ENCODE data around the gene SCRN3.
"Not testable (repeated sequence)": the region's sequence is repeated elsewhere in the genome, so short reads cannot be mapped to it uniquely, and the experiment has no call there.

Gene SCRN3

GRCh38 chr2:174395284-174395968, at the start of gene SCRN3:
SCRN3 (plus strand) TSS chr2:174395730; CDS start chr2:174398284, 2,554 bp downstream.
- peak; percentile 54 to 78 (median 64) for DNase-seq

GRCh38 chr2:174350018-174350417, 45.5 kb upstream of the SCRN3 start:
- DNase-seq = peak in 1 of 3 experiments; percentile 1

- no peak for DNase-seq
Observed at GRCh38 chr2:174350593-174351181, 44.8 kb upstream of the SCRN3 start.

- DNase-seq = no peak
Observed at GRCh38 chr2:174353004-174353403, 42.5 kb upstream of the SCRN3 start.

- no peak for DNase-seq
Observed at GRCh38 chr2:174356347-174356746, 39.2 kb upstream of the SCRN3 start.

- not testable (repeated sequence) for DNase-seq
Observed at GRCh38 chr2:174359663-174360062, 35.9 kb upstream of the SCRN3 start.

GRCh38 chr2:174362949-174363348, 32.6 kb upstream of the SCRN3 start:
- no peak for DNase-seq

GRCh38 chr2:174363492-174364225, 31.9 kb upstream of the SCRN3 start:
- not testable (repeated sequence) for DNase-seq

GRCh38 chr2:174364628-174365027, 30.9 kb upstream of the SCRN3 start:
- DNase-seq = no peak

- no peak for DNase-seq
Observed at GRCh38 chr2:174365571-174365970, 30.0 kb upstream of the SCRN3 start.

- no peak for DNase-seq
Observed at GRCh38 chr2:174368691-174369090, 26.8 kb upstream of the SCRN3 start.

- DNase-seq = no peak
Observed at GRCh38 chr2:174376967-174377366, 18.6 kb upstream of the SCRN3 start.

- no peak for DNase-seq
Observed at GRCh38 chr2:174383796-174384195, 11.7 kb upstream of the SCRN3 start.

- DNase-seq = no peak
Observed at GRCh38 chr2:174385201-174385600, 10.3 kb upstream of the SCRN3 start.

GRCh38 chr2:174388706-174389105, 6.8 kb upstream of the SCRN3 start:
- DNase-seq = not testable (repeated sequence)

GRCh38 chr2:174389542-174389941, 6.0 kb upstream of the SCRN3 start:
- no peak for DNase-seq

- not testable (repeated sequence) for DNase-seq
Observed at GRCh38 chr2:174390303-174390702, 5.2 kb upstream of the SCRN3 start.

GRCh38 chr2:174392706-174393105, 2.8 kb upstream of the SCRN3 start:
- no peak for DNase-seq

- peak in 2 of 3 experiments; percentile 39 to 61 for DNase-seq
Observed at GRCh38 chr2:174395969-174396630, 570 bp downstream of the SCRN3 start.

GRCh38 chr2:174397773-174398172, 2.2 kb downstream of the SCRN3 start:
- DNase-seq = no peak

GRCh38 chr2:174399171-174399570, 3.6 kb downstream of the SCRN3 start:
- DNase-seq = no peak

GRCh38 chr2:174400853-174401252, 5.3 kb downstream of the SCRN3 start:
- no peak for DNase-seq

GRCh38 chr2:174403628-174404027, 8.1 kb downstream of the SCRN3 start:
- DNase-seq = no peak
